Trophoblast cell (in vitro differentiated cells and primary cell): ENCODE measurements around the gene PRPS2.

Experiments
- DNase-seq, 2 donors: peaks; one replicate each; pipeline ENCODE4 v3.0.0-alpha.2; 2016
- H2AFZ ChIP-seq: 2 replicates; pipeline ENCODE4 v1.6.1; 2013; ENCODE audit warnings: low read length, moderate library complexity, mild to moderate bottlenecking; ENCODE audit not compliant: insufficient read depth, poor library complexity
- H2AK5ac ChIP-seq: 2 replicates; pipeline ENCODE4 v1.6.1; 2013; ENCODE audit warnings: mild to moderate bottlenecking, low read length
- H2BK120ac ChIP-seq: 2 replicates; pipeline ENCODE4 v1.6.1; 2013; ENCODE audit warnings: low read length, mild to moderate bottlenecking, moderate library complexity; ENCODE audit not compliant: insufficient read depth, poor library complexity
- H2BK12ac ChIP-seq: 2 replicates; pipeline ENCODE4 v1.6.1; 2013; ENCODE audit warnings: mild to moderate bottlenecking, low read length, moderate library complexity
- H2BK5ac ChIP-seq: 2 replicates; pipeline ENCODE4 v1.6.1; 2013; ENCODE audit warnings: low read length, low read depth, moderate library complexity, mild to moderate bottlenecking; ENCODE audit not compliant: poor library complexity
- H3K14ac ChIP-seq: 2 replicates; pipeline ENCODE4 v1.6.1; 2013; ENCODE audit warnings: mild to moderate bottlenecking, low read length
- H3K18ac ChIP-seq: 2 replicates; pipeline ENCODE4 v1.6.1; 2013; ENCODE audit warnings: mild to moderate bottlenecking, low read length
- H3K23ac ChIP-seq: 2 replicates; pipeline ENCODE4 v1.6.1; 2013; ENCODE audit warnings: low read length
- H3K27ac ChIP-seq: 2 replicates; pipeline ENCODE4 v1.5.1; 2013; ENCODE audit warnings: low read depth, mild to moderate bottlenecking, inconsistent platforms, low read length, moderate library complexity
- H3K27me3 ChIP-seq: 2 replicates; pipeline ENCODE4 v1.6.1; 2013; ENCODE audit warnings: inconsistent platforms, mild to moderate bottlenecking, low read length, moderate library complexity; ENCODE audit not compliant: insufficient read depth
- H3K36me3 ChIP-seq, 2 experiments: 1 replicate in 1 of 2; 2 replicates in 1 of 2; pipeline ENCODE4 v1.6.1; 2013; ENCODE audit warnings: low read length in 2 of 2, mild to moderate bottlenecking in 2 of 2, moderate library complexity in 1 of 2; ENCODE audit not compliant: insufficient read depth in 2 of 2, control insufficient read depth in 1 of 2
- H3K4ac ChIP-seq: 2 replicates; pipeline ENCODE4 v1.6.1; 2013; ENCODE audit warnings: low read depth, mild to moderate bottlenecking, low read length, moderate library complexity
- H3K4me1 ChIP-seq, 2 experiments: 1 replicate in 1 of 2; 2 replicates in 1 of 2; pipeline ENCODE4 v1.6.1; 2013; ENCODE audit warnings: low read length in 2 of 2, mild to moderate bottlenecking in 2 of 2, moderate library complexity in 1 of 2; ENCODE audit not compliant: insufficient read depth in 2 of 2, control insufficient read depth in 1 of 2
- H3K4me2 ChIP-seq: 2 replicates; pipeline ENCODE4 v1.6.1; 2013; ENCODE audit warnings: inconsistent platforms, mild to moderate bottlenecking, low read length, moderate library complexity
- H3K4me3 ChIP-seq: 2 replicates; pipeline ENCODE4 v1.5.1; 2013; ENCODE audit warnings: mild to moderate bottlenecking, low read depth, low read length, inconsistent platforms
- H3K79me1 ChIP-seq: one replicate; pipeline ENCODE4 v1.6.1; 2013; ENCODE audit warnings: low read length
- H3K79me2 ChIP-seq: 2 replicates; pipeline ENCODE4 v1.6.1; 2013; ENCODE audit warnings: low read length, mild to moderate bottlenecking; ENCODE audit not compliant: control insufficient read depth, insufficient read depth, poor library complexity
- H3K9ac ChIP-seq: 2 replicates; pipeline ENCODE4 v1.6.1; 2013; ENCODE audit warnings: mild to moderate bottlenecking, low read length
- H3K9me3 ChIP-seq: 2 replicates; pipeline ENCODE4 v1.6.1; 2013; ENCODE audit warnings: low read depth, mild to moderate bottlenecking, control low read depth, inconsistent platforms, low read length; ENCODE audit not compliant: insufficient read depth
- H4K12ac ChIP-seq: 2 replicates; pipeline ENCODE4 v1.6.1; 2013; ENCODE audit warnings: low read depth, mild to moderate bottlenecking, low read length, moderate library complexity
- H4K8ac ChIP-seq: 2 replicates; pipeline ENCODE4 v1.6.1; 2013; ENCODE audit warnings: low read depth, mild to moderate bottlenecking, low read length, moderate library complexity
- H4K91ac ChIP-seq: one replicate; pipeline ENCODE4 v1.6.1; 2013; ENCODE audit warnings: low read depth, mild to moderate bottlenecking, low read length, moderate library complexity
- WGBS: extraction: QIAGEN DNeasy Blood & Tissue Kit; methylation state at CpG from one replicate; pipeline ENCODE4 v1.1.7; 2013; ENCODE audit warnings: missing lambda C conversion rate; ENCODE audit not compliant: insufficient read length, insufficient coverage; ENCODE audit errors: extremely low coverage; 5-methylcytosine and 5-hydroxymethylcytosine counted together

Gene PRPS2

DNA sequence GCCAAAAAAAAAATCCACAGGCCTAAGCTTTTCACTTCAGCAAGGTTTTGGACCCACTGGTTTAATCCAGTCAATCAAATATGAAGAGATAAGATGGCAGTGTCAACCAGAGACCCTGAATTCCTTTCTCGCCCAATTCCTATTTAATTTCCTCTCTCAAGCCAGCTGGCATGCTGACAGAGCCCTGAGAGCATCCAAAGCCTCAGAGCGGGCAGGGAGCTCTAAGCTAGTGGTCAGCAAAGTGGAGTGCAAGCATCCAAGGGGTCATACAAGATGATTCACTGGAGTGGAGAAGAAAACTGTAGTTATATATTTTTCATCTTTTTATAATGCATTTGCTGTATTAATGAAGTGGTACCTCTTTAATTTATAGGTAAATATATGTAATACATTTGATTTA, 37.8 kb upstream of the PRPS2 start:
- Histone ChIP-seq H3K14ac (no peak overlapping the region), H2BK12ac (no peak overlapping the region), H3K9me3 (no peaks in the 10 kb centered on the region), H3K4me3 (no peak overlapping the region), H4K8ac (no peak overlapping the region), H2AK5ac (no peak overlapping the region), H2AFZ (no peak overlapping the region), H3K4ac (no peak overlapping the region), H4K91ac (no peak overlapping the region), H3K4me2 (no peak overlapping the region), H3K27me3 (no peaks in the 10 kb centered on the region), H3K79me2 (no peaks in the 10 kb centered on the region), H3K79me1 (no peaks in the 10 kb centered on the region), H3K18ac (no peak overlapping the region), H2BK5ac (no peak overlapping the region), H4K12ac (no peak overlapping the region), H3K36me3 (no peaks in the 10 kb centered on the region), H2BK120ac (no peak overlapping the region), H3K23ac (no peak overlapping the region), H3K27ac (no peak overlapping the region), H3K4me1 (peaks cover 0 to 2% of the 10 kb centered on the region in 2 experiments), H3K9ac (no peak overlapping the region)
- no CpG with 5 or more reads among the region's 2 CpGs for WGBS
- DNase-seq, result no peak

DNA sequence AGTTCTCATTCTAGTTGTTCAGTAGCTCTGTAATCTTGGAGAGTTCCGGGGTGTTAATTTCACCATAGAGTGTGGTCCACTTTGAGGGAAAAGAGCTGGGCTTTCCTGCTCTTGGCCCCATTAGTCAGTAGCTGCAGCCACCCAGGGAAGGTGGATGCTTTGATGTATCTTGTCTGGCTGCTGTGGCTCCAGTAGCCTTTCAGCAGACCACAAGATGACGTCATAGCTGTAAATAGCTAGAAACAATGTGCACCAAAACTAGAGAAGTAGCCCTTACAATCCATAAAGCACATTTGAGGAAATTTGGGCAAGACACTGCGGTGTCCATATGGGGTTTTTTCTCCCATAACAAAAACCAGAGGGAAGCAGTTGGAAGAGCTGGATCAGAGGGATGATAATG, 32.9 kb upstream of the PRPS2 start:
- H2AK5ac ChIP-seq, result no peak overlapping the region
- H3K9me3 ChIP-seq, result no peaks in the 10 kb centered on the region
- H4K8ac ChIP-seq, result no peak overlapping the region
- peaks cover 0 to 2% of the 10 kb centered on the region in 2 experiments for H3K4me1 ChIP-seq
- DNase-seq, result no peak
- no peak overlapping the region for H3K14ac ChIP-seq
- no peak overlapping the region for H3K4me2 ChIP-seq
- no peak overlapping the region for H2BK12ac ChIP-seq
- H2AFZ ChIP-seq, result no peak overlapping the region
- WGBS, result no CpG with 5 or more reads among the region's 3 CpGs
- no peaks in the 10 kb centered on the region for H3K27me3 ChIP-seq
- H3K23ac ChIP-seq, result no peak overlapping the region
- no peak overlapping the region for H4K12ac ChIP-seq
- no peak overlapping the region for H3K9ac ChIP-seq
- no peak overlapping the region for H3K27ac ChIP-seq
- no peak overlapping the region for H3K4ac ChIP-seq
- no peaks in the 10 kb centered on the region for H3K36me3 ChIP-seq
- H2BK120ac ChIP-seq, result no peak overlapping the region
- no peak overlapping the region for H3K4me3 ChIP-seq
- no peaks in the 10 kb centered on the region for H3K79me1 ChIP-seq
- no peak overlapping the region for H2BK5ac ChIP-seq
- no peak overlapping the region for H3K18ac ChIP-seq
- H4K91ac ChIP-seq, result no peak overlapping the region
- no peaks in the 10 kb centered on the region for H3K79me2 ChIP-seq

DNA sequence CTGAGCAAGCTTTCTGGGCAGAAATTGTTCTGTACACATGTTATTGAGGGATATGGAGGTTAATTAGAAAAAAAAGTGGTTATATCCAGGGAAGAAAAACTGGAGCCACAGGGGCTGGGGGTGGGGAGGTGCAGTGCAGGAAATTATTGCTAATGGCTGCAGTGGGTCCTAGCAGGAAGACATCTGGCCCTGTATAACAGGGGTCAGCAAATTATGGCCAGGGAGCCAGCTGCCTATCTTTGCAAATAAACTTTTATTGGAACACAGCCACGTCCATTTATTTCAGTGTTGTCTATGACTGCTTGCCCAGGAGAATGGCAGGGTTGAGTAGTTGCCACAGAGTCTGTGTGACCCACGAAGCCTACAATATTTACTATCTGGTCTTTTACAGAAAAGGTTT, 23.4 kb upstream of the PRPS2 start:
- Histone ChIP-seq H2AFZ (no peak overlapping the region), H4K12ac (no peak overlapping the region), H3K4me1 (no peaks in the 10 kb centered on the region), H3K4ac (no peak overlapping the region), H3K9me3 (no peaks in the 10 kb centered on the region), H3K79me2 (no peaks in the 10 kb centered on the region), H3K27ac (no peak overlapping the region), H3K14ac (no peak overlapping the region), H3K23ac (no peak overlapping the region), H2BK5ac (no peak overlapping the region), H3K79me1 (no peaks in the 10 kb centered on the region), H3K27me3 (no peaks in the 10 kb centered on the region), H4K8ac (no peak overlapping the region), H3K4me3 (no peak overlapping the region), H3K36me3 (no peaks in the 10 kb centered on the region), H4K91ac (no peak overlapping the region), H2BK12ac (no peak overlapping the region), H3K4me2 (no peak overlapping the region), H2BK120ac (no peak overlapping the region), H2AK5ac (no peak overlapping the region), H3K9ac (no peak overlapping the region), H3K18ac (no peak overlapping the region)
- WGBS, result no CpG with 5 or more reads among the region's 2 CpGs
- DNase-seq, result no peak

DNA sequence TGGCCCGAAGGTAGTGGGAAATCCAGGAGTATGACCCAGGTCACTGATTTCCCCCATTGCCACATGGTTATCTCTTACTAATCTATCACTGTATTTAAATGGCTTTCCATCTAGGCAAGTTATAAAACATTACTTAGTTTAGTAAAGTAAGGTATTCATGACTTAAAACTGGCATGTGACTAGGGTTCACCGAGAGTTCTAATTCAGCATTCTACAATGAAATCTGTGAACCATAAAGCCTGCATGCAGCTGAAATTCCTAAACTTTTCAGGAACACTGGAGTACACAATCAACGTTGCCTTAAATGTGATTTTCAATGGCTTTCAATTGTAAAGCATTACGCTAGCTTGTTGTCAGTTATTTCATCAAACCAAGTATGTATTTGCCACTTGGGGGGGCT, 22.7 kb upstream of the PRPS2 start:
- no peak for DNase-seq
- no peak overlapping the region for H3K4ac ChIP-seq
- no peak overlapping the region for H2BK120ac ChIP-seq
- H3K23ac ChIP-seq, result no peak overlapping the region
- H3K4me2 ChIP-seq, result no peak overlapping the region
- no peaks in the 10 kb centered on the region for H3K9me3 ChIP-seq
- H3K14ac ChIP-seq, result no peak overlapping the region
- H4K12ac ChIP-seq, result no peak overlapping the region
- H3K4me1 ChIP-seq, result no peaks in the 10 kb centered on the region
- no peak overlapping the region for H2BK12ac ChIP-seq
- H3K9ac ChIP-seq, result no peak overlapping the region
- no peaks in the 10 kb centered on the region for H3K36me3 ChIP-seq
- H3K79me2 ChIP-seq, result no peaks in the 10 kb centered on the region
- no CpG with 5 or more reads among the region's 4 CpGs for WGBS
- no peak overlapping the region for H4K91ac ChIP-seq
- no peak overlapping the region for H2BK5ac ChIP-seq
- H3K27me3 ChIP-seq, result no peaks in the 10 kb centered on the region
- no peak overlapping the region for H4K8ac ChIP-seq
- no peak overlapping the region for H2AK5ac ChIP-seq
- H2AFZ ChIP-seq, result no peak overlapping the region
- H3K18ac ChIP-seq, result no peak overlapping the region
- H3K27ac ChIP-seq, result no peak overlapping the region
- no peak overlapping the region for H3K4me3 ChIP-seq
- no peaks in the 10 kb centered on the region for H3K79me1 ChIP-seq
